Hepatic stellate cell (primary cell): Measurements from ENCODE around the gene PLA2G2F.
A peak's percentile ranks its signal among the peaks of the same experiment; 100 is the strongest.

Experiments
- DNase-seq: peaks from one replicate; pipeline ENCODE4 v3.0.0; 2011; ENCODE audit warnings: low spot score

The PLA2G2F gene, protein sequence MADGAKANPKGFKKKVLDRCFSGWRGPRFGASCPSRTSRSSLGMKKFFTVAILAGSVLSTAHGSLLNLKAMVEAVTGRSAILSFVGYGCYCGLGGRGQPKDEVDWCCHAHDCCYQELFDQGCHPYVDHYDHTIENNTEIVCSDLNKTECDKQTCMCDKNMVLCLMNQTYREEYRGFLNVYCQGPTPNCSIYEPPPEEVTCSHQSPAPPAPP

GRCh38 chr1:20138961-20139550 lies at the start of gene PLA2G2F:
TSS of gene PLA2G2F (plus strand) at chr1:20139323. CDS start at chr1:20139428, 105 bp downstream.
- DNase-seq = no peak

DNA sequence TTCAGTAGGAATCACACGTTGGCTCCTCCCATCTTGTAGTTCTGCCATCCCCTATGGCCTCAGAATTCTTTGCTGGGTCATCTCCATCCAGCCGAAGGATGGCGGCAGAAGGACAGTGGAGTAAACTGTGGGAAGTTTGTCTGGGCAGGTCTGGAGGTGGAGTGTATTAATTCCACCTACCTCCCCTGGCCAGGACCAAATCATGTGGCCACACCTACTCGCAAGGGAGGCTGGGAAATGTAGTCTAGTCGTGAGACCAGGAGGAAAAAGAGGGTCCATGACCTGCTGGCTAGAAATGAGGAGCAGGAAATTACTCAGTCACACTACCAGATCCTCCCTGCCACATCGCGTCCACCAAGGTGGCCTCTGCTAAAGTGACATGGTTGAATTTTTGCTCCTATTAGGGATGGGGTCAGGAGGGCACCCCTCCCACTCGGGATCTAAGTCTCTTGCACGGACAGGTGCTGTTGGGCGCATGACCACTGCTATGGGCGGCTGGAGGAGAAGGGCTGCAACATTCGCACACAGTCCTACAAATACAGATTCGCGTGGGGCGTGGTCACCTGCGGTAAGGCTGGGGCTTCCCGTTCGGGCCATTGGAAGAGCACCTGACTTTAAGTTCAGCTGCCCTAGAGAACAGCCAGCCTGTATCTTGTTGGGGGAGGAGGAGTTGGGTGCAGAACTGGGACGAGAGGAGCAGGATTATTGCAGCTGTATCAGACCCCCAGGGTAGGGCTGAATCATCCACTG lies 49.6 kb upstream of the PLA2G2F start:
- DNase-seq = no peak

DNA sequence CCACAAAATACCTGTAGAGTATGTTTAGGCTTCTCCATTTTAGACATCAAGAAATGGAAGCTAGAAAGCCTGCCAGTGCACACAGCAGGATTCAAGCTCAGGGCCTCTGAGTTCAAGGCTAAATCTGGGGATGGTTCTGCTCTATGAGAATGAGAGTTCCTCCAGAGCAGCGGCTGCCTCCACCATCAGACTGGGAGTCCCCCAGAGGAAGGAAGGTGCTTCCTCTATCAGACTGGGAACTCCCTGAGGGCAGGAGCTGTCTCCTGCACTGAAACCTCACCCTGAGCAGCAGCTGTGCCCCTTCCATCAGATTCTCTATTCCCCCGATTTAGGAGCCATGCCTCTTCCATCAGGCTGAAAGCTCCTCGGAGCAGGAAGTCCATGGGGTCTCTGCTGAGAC lies 49.0 kb upstream of the PLA2G2F start:
- no peak for DNase-seq

- no peak for DNase-seq
These were observed 48.5 kb upstream of the PLA2G2F start for GRCh38 chr1:20090641-20091040.

- DNase-seq = no peak
These were observed 45.8 kb upstream of the PLA2G2F start for GRCh38 chr1:20093303-20093702.

DNA sequence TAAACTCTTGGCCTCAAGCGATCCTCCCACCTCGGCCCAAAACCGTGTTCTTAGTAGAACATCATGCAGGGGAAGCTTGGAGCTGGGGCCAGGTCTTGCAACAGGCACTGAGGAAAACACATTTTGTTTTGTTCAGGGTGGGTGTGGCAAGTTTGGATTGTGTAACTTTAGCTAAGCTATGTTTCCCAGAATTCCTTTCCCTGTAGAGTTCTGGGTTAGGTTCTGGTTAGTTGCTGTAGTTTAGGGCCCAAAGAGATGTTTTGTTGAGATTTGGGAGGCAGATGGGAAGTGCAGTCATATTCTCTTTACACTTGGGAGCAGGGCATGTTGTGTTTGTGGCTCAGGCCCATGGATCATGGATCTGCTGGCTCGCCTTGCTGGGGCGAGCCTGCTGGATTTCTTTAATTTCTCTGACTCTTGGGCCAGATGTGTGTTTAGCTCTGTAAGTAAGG lies 45.2 kb upstream of the PLA2G2F start:
- DNase-seq = no peak

DNA sequence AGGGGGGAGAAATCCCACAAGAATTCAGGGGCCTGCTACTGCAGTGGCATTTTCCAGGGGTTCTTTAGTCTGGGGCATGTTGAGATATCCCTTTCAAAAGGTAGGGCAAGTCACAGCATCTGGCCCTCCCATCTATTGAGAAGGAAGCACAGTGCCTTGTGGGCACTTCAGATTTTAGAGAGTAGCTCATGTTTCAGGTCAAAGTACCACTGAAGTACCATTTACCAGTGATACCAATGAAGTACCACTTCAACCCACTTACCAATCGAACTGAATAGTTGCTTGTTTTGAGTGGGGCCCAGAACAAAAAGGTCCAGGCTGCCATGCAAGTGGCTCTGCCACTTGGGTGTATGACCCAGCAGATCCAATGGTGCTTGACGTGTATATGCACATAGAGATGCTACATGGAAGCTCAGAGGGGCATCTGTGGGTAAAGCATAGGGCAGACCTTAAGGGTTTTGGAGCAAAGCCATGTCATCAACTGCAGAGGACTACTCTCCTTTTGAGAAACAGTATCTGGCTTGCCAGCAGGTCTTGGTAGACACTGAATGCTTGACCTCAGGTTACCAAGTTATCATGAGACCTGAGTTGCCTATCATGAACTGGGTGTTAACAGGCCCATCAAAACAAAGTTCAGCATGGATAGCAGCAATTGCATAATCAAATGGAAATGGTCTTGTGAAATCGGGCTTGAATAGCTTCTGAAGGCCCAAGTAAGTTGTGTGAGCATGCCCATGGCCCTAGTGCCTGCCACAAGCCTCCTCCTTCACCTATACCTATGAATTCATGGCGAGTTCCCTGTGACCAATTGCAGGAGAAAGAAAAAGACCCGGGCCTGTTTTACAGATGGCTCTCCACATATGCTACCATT lies 43.3 kb upstream of the PLA2G2F start:
- DNase-seq = no peak

GRCh38 chr1:20096840-20097447 lies 42.2 kb upstream of the PLA2G2F start:
- no peak for DNase-seq

- DNase-seq = no peak
These were observed 39.6 kb upstream of the PLA2G2F start for GRCh38 chr1:20099533-20099932.

DNA sequence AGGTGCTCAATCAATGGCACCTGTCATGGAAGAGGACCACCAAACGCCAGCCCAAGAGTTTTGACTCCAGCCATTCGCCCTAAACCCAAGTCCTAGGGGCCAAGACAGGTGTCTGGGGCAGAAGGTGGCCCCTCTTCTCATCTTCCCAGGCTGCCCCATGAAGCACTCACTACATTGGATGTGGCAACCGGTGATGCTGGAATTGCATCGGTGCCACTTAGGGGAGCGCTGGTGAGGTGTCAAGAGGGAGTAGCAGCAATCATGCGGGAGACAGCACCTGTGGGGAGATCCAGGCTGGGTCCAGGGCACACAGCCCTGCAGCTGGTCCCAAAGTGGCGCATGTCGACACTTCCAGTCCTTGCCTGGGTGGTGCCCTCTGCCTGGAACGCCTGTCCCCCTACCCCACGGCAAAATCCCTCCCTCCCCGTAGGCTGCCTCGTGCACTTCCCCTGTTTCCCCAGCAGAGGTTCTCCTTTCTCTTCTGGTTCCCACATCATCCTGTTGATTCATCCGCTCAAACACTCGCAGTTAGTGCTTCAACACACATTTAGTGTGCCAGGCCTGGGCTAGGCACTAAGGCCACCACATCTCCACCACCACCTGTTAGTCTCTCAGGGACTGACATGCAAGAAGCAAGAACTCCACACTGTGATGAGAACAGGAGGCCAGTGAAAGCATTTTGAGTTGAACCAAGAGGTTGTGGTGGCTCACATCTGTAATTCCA lies 38.3 kb upstream of the PLA2G2F start:
- DNase-seq = peak; percentile 46

DNA sequence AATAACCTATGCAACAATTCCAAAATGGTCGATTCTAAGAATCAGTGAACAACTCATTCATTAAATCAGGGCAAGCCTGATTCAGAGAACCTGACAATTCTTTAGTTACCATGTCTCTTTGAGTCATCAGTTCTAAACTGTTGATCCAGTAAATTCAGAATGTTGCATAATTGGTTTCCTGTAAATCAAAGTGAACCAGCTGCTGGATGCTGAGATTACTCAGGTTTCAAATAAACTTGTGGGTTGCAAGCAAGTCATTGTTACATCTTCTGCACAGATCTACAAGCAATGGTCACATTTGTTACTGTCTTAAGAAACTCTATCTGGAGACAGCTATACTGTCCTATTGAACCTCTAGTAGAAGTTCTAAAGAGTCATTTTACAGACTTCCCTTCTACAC lies 36.2 kb upstream of the PLA2G2F start:
- DNase-seq = no peak

DNA sequence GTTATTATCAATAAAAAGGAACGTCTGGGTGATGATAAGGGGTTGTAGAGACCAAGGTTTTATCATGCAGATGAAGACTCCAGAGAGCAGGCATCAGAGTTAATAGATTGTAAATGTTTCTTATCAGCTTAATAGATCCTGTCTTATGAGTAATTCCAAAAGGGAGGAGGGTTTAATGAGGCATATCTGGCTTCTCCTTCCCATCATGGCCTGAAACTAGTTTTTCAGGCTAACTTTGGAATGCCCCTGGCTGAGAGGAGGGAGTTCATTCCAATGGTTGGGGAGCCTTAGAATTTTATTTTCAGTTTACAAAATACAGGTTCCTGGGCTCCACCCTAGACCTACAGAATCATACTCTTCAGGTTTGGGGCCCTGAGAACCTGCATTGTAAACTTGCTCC lies 33.3 kb upstream of the PLA2G2F start:
- DNase-seq = no peak

DNA sequence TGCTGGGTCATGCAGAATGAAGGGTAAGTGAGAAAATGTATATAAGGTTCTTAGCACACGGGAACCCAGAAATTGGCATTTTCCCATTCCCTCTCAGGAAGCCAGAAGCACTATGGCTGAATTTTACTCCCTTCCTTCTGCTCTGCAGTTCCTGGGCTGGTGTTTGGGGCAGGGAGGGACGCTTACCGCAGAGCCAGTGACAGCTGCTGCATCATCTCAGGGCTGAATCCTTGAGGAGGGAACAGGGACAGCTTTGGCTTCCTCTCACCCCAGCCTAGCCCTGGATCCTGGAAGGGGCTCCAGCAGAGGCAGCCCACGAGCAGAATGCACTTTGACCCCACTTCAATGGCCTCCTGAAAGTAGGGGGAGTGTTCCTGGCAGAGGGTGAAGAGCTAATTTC lies 31.8 kb upstream of the PLA2G2F start:
- no peak for DNase-seq

GRCh38 chr1:20107796-20108195 lies 31.3 kb upstream of the PLA2G2F start:
- no peak for DNase-seq

DNA sequence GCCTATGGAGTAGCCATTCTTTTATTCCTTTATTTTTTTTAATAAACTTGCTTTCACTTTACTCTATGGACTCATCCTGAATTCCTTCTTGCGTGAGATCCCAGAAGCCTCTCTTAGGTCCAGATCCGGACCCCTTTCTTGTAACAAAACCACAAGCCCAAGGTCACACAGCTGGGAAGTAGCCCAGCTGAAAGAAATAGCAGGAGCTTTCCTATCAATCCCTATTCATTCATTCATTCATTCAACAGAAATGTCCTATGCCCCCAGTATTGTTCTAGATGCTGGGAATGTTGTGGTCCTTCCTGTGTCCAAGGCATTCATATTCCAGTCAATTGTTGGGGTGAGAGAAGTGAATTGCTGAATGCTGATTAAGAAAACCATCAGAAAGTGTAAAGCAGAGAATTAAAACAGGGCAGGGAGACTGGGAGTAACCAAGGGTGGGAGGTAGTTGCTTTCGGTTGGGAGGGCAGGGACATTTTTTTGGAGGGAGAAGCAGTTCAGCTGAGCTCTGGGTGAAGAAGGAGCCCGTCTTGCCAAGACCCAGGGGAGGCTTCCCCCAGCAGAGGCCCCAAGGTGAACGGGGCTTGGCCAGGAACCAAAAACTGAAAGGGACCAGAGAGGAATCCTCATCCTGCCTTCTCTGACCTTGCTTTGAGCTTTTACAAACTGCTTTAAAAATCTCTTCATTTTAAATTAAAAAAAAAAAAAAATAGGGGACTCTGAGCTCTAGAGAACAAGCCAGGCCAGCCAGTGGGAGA lies 30.6 kb upstream of the PLA2G2F start:
- no peak for DNase-seq

GRCh38 chr1:20109223-20109856 lies 29.8 kb upstream of the PLA2G2F start:
- no peak for DNase-seq

DNA sequence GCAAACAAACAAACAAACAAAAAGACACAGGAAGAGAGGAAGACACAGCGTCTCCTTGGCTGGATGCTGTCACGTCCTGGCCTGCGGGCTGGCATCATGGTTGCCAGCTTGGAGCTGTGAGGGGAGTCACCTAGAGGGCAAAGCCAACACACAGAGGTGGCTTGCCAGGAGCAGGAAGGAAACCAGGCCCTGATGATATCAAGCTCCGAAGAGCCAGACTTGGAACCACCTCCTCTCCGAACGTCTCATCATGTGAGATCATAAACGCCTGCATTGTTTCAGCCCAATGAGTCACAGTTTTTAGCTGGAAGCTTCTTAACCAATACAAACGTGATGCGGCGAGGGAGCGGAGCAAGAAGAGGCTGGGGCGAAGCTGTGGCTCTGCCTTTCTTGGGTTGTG lies 28.4 kb upstream of the PLA2G2F start:
- no peak for DNase-seq

DNA sequence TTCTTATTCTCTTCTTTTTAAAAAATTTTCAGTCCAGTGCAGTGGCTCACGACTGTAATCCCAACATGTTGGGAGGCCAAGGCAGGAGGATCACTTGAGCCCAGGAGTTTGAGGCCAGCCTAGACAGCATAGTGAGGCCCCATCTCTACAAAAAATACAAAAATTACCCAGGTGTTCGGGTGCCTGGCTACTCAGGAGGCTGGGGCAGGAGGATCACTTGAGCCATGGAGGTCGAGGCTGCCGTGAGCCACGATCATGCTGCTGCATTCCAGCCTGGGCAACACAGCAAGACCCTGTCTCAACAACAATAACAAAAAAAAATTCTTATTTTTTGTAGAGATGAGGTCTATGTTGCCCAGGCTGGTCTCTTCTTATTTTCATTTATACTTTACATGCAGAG lies 27.7 kb upstream of the PLA2G2F start:
- no peak for DNase-seq

DNA sequence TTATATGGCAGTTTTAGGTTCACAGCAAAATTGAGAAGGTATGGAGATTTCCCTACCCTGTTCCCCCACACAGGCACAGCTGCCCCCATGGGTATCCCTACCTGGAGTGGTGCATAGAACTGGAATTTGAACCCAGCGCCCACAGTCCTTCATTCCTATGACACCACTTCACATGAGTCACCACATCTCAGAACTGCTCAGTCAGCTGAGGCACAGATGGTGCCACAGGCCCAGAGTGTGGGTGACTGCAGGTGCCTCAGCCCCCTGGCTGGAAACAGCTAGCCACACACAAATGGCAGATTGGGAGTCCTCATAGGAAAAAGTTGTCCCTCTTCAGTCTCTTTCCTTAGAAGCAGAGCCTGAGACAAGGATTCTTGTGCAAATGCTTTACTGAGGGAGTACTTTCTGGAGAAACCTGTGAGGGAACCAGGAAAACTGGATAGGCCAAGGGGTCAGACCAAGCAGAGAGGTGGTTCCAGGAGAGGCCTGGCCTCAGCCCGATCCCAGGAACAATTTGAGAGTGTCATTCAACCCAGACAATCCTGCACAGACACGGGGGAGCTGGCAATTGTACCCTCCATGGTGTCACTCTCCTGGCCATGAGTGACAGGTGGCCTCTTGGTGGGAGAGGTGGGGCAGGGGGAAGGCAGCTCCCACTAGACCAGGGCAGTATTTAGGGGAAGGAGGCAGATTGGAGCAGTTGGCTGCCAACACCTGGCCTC lies 26.7 kb upstream of the PLA2G2F start:
- no peak for DNase-seq
